ENCODE data around the gene KIF1A. TPM values are rescaled to one million over a fixed set of nuclear protein-coding genes. Genes with fewer than 3 reads are reported as not detected.
"Not testable (repeated sequence)": the region's sequence is repeated elsewhere in the genome, so short reads cannot be mapped to it uniquely, and the experiment has no call there.

The KIF1A gene
- total RNA-seq, 4 donors from 2014 or later = 0.19 to 0.60 TPM; not detected in 2

GRCh38 chr2:240703417-240704341 is 116.3 kb downstream of the KIF1A start:
- no peak for DNase-seq (ENCODE audit: low spot score)
- no peak for ATAC-seq (ENCODE audit: low FRiP score)
- no peak for TF ChIP-seq CTCF (IDR thresholded peaks at IDR 0.05)

GRCh38 chr2:240702640-240703011 is 117.4 kb downstream of the KIF1A start:
- no peak for TF ChIP-seq CTCF (IDR thresholded peaks at IDR 0.05)
- no peak for DNase-seq (ENCODE audit: low spot score)

GRCh38 chr2:240701736-240702639 is 118.0 kb downstream of the KIF1A start:
- no peak for TF ChIP-seq CTCF (IDR thresholded peaks at IDR 0.05)
- DNase-seq (ENCODE audit: low spot score) = no peak
- ATAC-seq (ENCODE audit: low FRiP score) = no peak

More at GRCh38 chr2:240702640-240703011, 117.4 kb downstream of the KIF1A start:
- ATAC-seq (ENCODE audit: low FRiP score) = no peak

GRCh38 chr2:240701091-240701735 is 118.8 kb downstream of the KIF1A start:
- no peak for TF ChIP-seq CTCF (IDR thresholded peaks at IDR 0.05)

GRCh38 chr2:240700616-240701015 is 119.4 kb downstream of the KIF1A start:
- ATAC-seq (ENCODE audit: low FRiP score); DNase-seq (ENCODE audit: low spot score): not testable (repeated sequence)

More at GRCh38 chr2:240701091-240701735, 118.8 kb downstream of the KIF1A start:
- ATAC-seq (ENCODE audit: low FRiP score) (no peak), DNase-seq (ENCODE audit: low spot score) (no peak)

- not testable (repeated sequence) for ATAC-seq (ENCODE audit: low FRiP score); DNase-seq (ENCODE audit: low spot score)
These were observed 120.2 kb downstream of the KIF1A start for GRCh38 chr2:240699835-240700234.

GRCh38 chr2:240698852-240699561 is 121.0 kb downstream of the KIF1A start:
- DNase-seq (ENCODE audit: low spot score) = not testable (repeated sequence)

GRCh38 chr2:240696469-240696868 is 123.5 kb downstream of the KIF1A start:
- ATAC-seq (ENCODE audit: low FRiP score); DNase-seq (ENCODE audit: low spot score): not testable (repeated sequence)

More at GRCh38 chr2:240698852-240699561, 121.0 kb downstream of the KIF1A start:
- ATAC-seq (ENCODE audit: low FRiP score) = peak; percentile 52

- DNase-seq (ENCODE audit: low spot score); ATAC-seq (ENCODE audit: low FRiP score): not testable (repeated sequence)
These were observed 124.4 kb downstream of the KIF1A start for GRCh38 chr2:240695593-240695992.

GRCh38 chr2:240694304-240694703 is 125.7 kb downstream of the KIF1A start:
- not testable (repeated sequence) for ATAC-seq (ENCODE audit: low FRiP score); DNase-seq (ENCODE audit: low spot score)

GRCh38 chr2:240692583-240693561 is 127.1 kb downstream of the KIF1A start:
- ATAC-seq (ENCODE audit: low FRiP score); DNase-seq (ENCODE audit: low spot score): not testable (repeated sequence)

Data from omental fat pad (tissue), 4 donors.